Vagina (tissue), 2 donors: ENCODE results near the gene APCDD1.

Source experiments
- POLR2AphosphoS5 ChIP-seq, 2 donors: sonication (generic); formaldehyde crosslinking; IDR thresholded peaks; one replicate each; pipeline ENCODE4 v1.9.0; 2017; ENCODE audit warnings: antibody characterized with exemption in 2 of 2, mild to moderate bottlenecking in 2 of 2, low read depth in 1 of 2; ENCODE audit not compliant: insufficient read depth in 1 of 2
- TF ChIP-seq, protein P1 (sequence below), 3 experiments: fragments of 450-650 bp in 2 of 3; fragments of 200-600 bp in 1 of 3; sonication (generic) in 1 of 3; IDR thresholded peaks; one replicate each; pipeline ENCODE4 v1.5.1; 2017 to 2019; ENCODE audit warnings: antibody characterized with exemption in 3 of 3, mild to moderate bottlenecking in 2 of 3, moderate library complexity in 2 of 3

GRCh38 chr18:10526561-10526949 lies 72.1 kb downstream of the APCDD1 start:
- TF ChIP-seq, protein P1, sequence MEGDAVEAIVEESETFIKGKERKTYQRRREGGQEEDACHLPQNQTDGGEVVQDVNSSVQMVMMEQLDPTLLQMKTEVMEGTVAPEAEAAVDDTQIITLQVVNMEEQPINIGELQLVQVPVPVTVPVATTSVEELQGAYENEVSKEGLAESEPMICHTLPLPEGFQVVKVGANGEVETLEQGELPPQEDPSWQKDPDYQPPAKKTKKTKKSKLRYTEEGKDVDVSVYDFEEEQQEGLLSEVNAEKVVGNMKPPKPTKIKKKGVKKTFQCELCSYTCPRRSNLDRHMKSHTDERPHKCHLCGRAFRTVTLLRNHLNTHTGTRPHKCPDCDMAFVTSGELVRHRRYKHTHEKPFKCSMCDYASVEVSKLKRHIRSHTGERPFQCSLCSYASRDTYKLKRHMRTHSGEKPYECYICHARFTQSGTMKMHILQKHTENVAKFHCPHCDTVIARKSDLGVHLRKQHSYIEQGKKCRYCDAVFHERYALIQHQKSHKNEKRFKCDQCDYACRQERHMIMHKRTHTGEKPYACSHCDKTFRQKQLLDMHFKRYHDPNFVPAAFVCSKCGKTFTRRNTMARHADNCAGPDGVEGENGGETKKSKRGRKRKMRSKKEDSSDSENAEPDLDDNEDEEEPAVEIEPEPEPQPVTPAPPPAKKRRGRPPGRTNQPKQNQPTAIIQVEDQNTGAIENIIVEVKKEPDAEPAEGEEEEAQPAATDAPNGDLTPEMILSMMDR (IDR thresholded peaks at IDR 0.05) = no peak
- no peak for TF ChIP-seq POLR2AphosphoS5 (IDR thresholded peaks at IDR 0.05; ENCODE audit: insufficient read depth in 1 of 2, low read depth in 1 of 2)
